Endothelial cell of umbilical vein (primary cell): Measurements from ENCODE around the gene FGR.

ENCODE experiments used
- EZH2 ChIP-seq: IDR thresholded peaks from 2 replicates; pipeline ENCODE4 v1.6.1; 2012; ENCODE audit warnings: borderline replicate concordance, low read depth, mild to moderate bottlenecking, moderate library complexity, low read length, inconsistent platforms; ENCODE audit not compliant: severe bottlenecking
- POLR2A ChIP-seq: IDR thresholded peaks from 2 replicates; pipeline ENCODE4 v1.6.1; 2012; ENCODE audit warnings: low read depth, mild to moderate bottlenecking, control low read depth, low read length
- POLR2AphosphoS5 ChIP-seq: IDR thresholded peaks from 2 replicates; pipeline ENCODE4 v1.6.1; 2012; ENCODE audit warnings: low read depth, mild to moderate bottlenecking, control low read depth, low read length, moderate library complexity; ENCODE audit not compliant: insufficient read depth
- TF ChIP-seq, protein P1 (sequence below), 2 donors: IDR thresholded peaks; 1 replicate in 1 of 2; 2 replicates in 1 of 2; pipeline ENCODE4 v1.5.1; 2011; ENCODE audit warnings: low read length in 2 of 2, mild to moderate bottlenecking in 2 of 2, moderate library complexity in 2 of 2, control low read depth in 1 of 2, inconsistent platforms in 1 of 2, low read depth in 1 of 2; ENCODE audit not compliant: insufficient read depth in 1 of 2; ENCODE audit errors: extremely low read depth in 1 of 2

DNA sequence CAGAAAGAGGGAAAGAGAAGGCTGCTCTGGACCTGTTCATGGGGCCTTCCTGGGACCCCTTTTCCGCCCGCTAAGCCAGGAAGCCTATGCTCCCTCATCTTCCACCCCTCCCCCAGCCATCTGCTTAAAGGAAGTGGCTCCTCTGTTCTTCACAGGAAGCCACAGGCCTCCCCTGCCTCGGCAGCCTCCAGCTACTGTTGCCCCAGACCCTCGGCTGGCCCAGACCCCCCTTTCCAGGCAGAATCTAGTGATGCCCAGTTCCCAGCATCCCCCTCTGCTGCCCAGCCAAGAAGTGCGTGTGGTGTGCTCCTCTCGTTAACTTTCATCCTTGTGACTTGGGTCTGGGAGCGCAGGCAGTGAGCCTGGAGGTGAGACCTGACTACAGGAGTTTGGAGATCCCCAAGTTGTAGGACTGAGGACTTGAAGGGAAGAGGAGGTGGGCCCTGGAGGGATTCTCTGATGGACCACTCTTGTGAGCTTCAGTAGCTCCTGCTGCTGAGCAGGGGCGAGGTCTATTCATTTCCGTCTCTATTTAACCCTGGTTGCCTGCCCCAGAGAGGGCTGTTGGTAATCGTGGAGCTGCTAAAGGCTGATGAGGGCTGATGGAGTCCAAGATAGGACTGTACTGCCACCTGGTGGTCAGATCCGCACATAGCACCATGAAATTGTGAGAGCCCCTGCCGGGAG is 27.9 kb upstream of the FGR start:
- no peak for TF ChIP-seq POLR2A
- no peak for TF ChIP-seq POLR2AphosphoS5
- TF ChIP-seq, protein P1, sequence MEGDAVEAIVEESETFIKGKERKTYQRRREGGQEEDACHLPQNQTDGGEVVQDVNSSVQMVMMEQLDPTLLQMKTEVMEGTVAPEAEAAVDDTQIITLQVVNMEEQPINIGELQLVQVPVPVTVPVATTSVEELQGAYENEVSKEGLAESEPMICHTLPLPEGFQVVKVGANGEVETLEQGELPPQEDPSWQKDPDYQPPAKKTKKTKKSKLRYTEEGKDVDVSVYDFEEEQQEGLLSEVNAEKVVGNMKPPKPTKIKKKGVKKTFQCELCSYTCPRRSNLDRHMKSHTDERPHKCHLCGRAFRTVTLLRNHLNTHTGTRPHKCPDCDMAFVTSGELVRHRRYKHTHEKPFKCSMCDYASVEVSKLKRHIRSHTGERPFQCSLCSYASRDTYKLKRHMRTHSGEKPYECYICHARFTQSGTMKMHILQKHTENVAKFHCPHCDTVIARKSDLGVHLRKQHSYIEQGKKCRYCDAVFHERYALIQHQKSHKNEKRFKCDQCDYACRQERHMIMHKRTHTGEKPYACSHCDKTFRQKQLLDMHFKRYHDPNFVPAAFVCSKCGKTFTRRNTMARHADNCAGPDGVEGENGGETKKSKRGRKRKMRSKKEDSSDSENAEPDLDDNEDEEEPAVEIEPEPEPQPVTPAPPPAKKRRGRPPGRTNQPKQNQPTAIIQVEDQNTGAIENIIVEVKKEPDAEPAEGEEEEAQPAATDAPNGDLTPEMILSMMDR (IDR thresholded peaks at IDR 0.05; ENCODE audit: extremely low read depth in 1 of 2, insufficient read depth in 1 of 2, low read depth in 1 of 2, low read length in 2 of 2), result peak; percentile 80 to 85
- no peak for TF ChIP-seq EZH2
